Activated T-cell treated with anti-CD3 and anti-CD28 coated beads for 1 hour (primary cell): ENCODE data around the gene IGLL1.
"Not testable (repeated sequence)": the region's sequence is repeated elsewhere in the genome, so short reads cannot be mapped to it uniquely, and the experiment has no call there.

Experiments
- DNase-seq: peaks from one replicate; pipeline ENCODE4 v3.0.0-alpha.2; 2020; ENCODE audit warnings: low read depth

The IGLL1 gene

GRCh38 chr22:23579870-23580575 is at the start of gene IGLL1:
Gene IGLL1, minus strand, starts transcription at chr22:23580290. Its CDS starts 100 bp downstream, at chr22:23580190.
- no peak for DNase-seq

- not testable (repeated sequence) for DNase-seq
These were observed 48.1 kb upstream of the IGLL1 start for GRCh38 chr22:23628056-23628743.

GRCh38 chr22:23627401-23628055 is 47.4 kb upstream of the IGLL1 start:
- DNase-seq, result peak; percentile 54

- DNase-seq, result no peak
These were observed 46.3 kb upstream of the IGLL1 start for GRCh38 chr22:23626286-23626975.

- DNase-seq, result no peak
These were observed 42.5 kb upstream of the IGLL1 start for GRCh38 chr22:23622634-23623033.

- DNase-seq, result not testable (repeated sequence)
These were observed 41.8 kb upstream of the IGLL1 start for GRCh38 chr22:23621916-23622315.

- no peak for DNase-seq
These were observed 41.1 kb upstream of the IGLL1 start for GRCh38 chr22:23621082-23621780.

- DNase-seq, result no peak
These were observed 33.3 kb upstream of the IGLL1 start for GRCh38 chr22:23613193-23613972.

- no peak for DNase-seq
These were observed 30.1 kb upstream of the IGLL1 start for GRCh38 chr22:23609983-23610781.

GRCh38 chr22:23608583-23608982 is 28.5 kb upstream of the IGLL1 start:
- DNase-seq, result no peak

GRCh38 chr22:23606204-23607131 is 26.4 kb upstream of the IGLL1 start:
- DNase-seq, result no peak

GRCh38 chr22:23604939-23605712 is 25.0 kb upstream of the IGLL1 start:
- DNase-seq, result no peak

- DNase-seq, result no peak
These were observed 23.2 kb upstream of the IGLL1 start for GRCh38 chr22:23603266-23603665.

GRCh38 chr22:23598805-23599518 is 18.9 kb upstream of the IGLL1 start:
- DNase-seq, result no peak

GRCh38 chr22:23597576-23598268 is 17.6 kb upstream of the IGLL1 start:
- DNase-seq, result not testable (repeated sequence)

- DNase-seq, result not testable (repeated sequence)
These were observed 15.8 kb upstream of the IGLL1 start for GRCh38 chr22:23595904-23596303.

GRCh38 chr22:23591846-23592245 is 11.8 kb upstream of the IGLL1 start:
- no peak for DNase-seq
